ENCODE results near the gene PRICKLE1.

The PRICKLE1 gene

GRCh38 chr12:42585154-42585840, 4.2 kb downstream of the PRICKLE1 start:
- TF ChIP-seq CTCF (IDR thresholded peaks at IDR 0.05; ENCODE audit: low read depth, low read length): no peak
- DNase-seq (ENCODE audit: low read depth in 2 of 2): no peak
- H3K4me3 ChIP-seq (replicated peaks in 1 of 2; ENCODE audit: low read depth in 2 of 2, low read length in 2 of 2): no peak overlapping the region

- TF ChIP-seq CTCF (IDR thresholded peaks at IDR 0.05; ENCODE audit: low read depth, low read length): no peak
- no peak overlapping the region for H3K4me3 ChIP-seq (replicated peaks in 1 of 2; ENCODE audit: low read depth in 2 of 2, low read length in 2 of 2)
Observed at GRCh38 chr12:42584651-42585111, 4.9 kb downstream of the PRICKLE1 start.

GRCh38 chr12:42583016-42583415, 6.5 kb downstream of the PRICKLE1 start:
- no peak overlapping the region for H3K4me3 ChIP-seq (replicated peaks in 1 of 2; ENCODE audit: low read depth in 2 of 2, low read length in 2 of 2)
- TF ChIP-seq CTCF (IDR thresholded peaks at IDR 0.05; ENCODE audit: low read depth, low read length): no peak
- DNase-seq (ENCODE audit: low read depth in 2 of 2): no peak

More at GRCh38 chr12:42584651-42585111, 4.9 kb downstream of the PRICKLE1 start:
- peak in 1 of 2 donors; percentile 43 for DNase-seq (ENCODE audit: low read depth in 2 of 2)

- no peak for TF ChIP-seq CTCF (IDR thresholded peaks at IDR 0.05; ENCODE audit: low read depth, low read length)
- no peak overlapping the region for H3K4me3 ChIP-seq (replicated peaks in 1 of 2; ENCODE audit: low read depth in 2 of 2, low read length in 2 of 2)
- DNase-seq (ENCODE audit: low read depth in 2 of 2): no peak
Observed at GRCh38 chr12:42582498-42582897, 7.0 kb downstream of the PRICKLE1 start.

- no peak overlapping the region for H3K4me3 ChIP-seq (replicated peaks in 1 of 2; ENCODE audit: low read depth in 2 of 2, low read length in 2 of 2)
- peak in 1 of 2 donors; percentile 29 for DNase-seq (ENCODE audit: low read depth in 2 of 2)
- no peak for TF ChIP-seq CTCF (IDR thresholded peaks at IDR 0.05; ENCODE audit: low read depth, low read length)
Observed at GRCh38 chr12:42582050-42582449, 7.5 kb downstream of the PRICKLE1 start.

GRCh38 chr12:42576374-42576773, 13.2 kb downstream of the PRICKLE1 start:
- no peak overlapping the region for H3K4me3 ChIP-seq (replicated peaks in 1 of 2; ENCODE audit: low read depth in 2 of 2, low read length in 2 of 2)
- no peak for TF ChIP-seq CTCF (IDR thresholded peaks at IDR 0.05; ENCODE audit: low read depth, low read length)
- DNase-seq (ENCODE audit: low read depth in 2 of 2): no peak

GRCh38 chr12:42575717-42576116, 13.8 kb downstream of the PRICKLE1 start:
- peak in 1 of 2 donors; percentile 29 for DNase-seq (ENCODE audit: low read depth in 2 of 2)
- TF ChIP-seq CTCF (IDR thresholded peaks at IDR 0.05; ENCODE audit: low read depth, low read length): no peak
- no peak overlapping the region for H3K4me3 ChIP-seq (replicated peaks in 1 of 2; ENCODE audit: low read depth in 2 of 2, low read length in 2 of 2)
